Large intestine (tissue), 3 donors: Measurements from ENCODE around the gene DIDO1. TPM values are rescaled to one million over a fixed set of nuclear protein-coding genes. Genes with fewer than 3 reads are reported as not detected.
"Not testable (repeated sequence)": the region's sequence is repeated elsewhere in the genome, so short reads cannot be mapped to it uniquely, and the experiment has no call there.

Source experiments
- DNase-seq, 2 donors: peaks; one replicate each; pipeline versions ENCODE4 v3.0.0 to v3.0.0-alpha.2; 2013
- H3K27ac ChIP-seq: one replicate; pipeline ENCODE4 v1.5.1; 2013; ENCODE audit warnings: low read length
- H3K27me3 ChIP-seq: 2 replicates; pipeline ENCODE4 v1.6.1; 2013; ENCODE audit warnings: low read length; ENCODE audit not compliant: control insufficient read depth, insufficient read depth
- H3K36me3 ChIP-seq: 2 replicates; pipeline ENCODE4 v1.6.1; 2013; ENCODE audit warnings: low read length; ENCODE audit not compliant: control insufficient read depth, insufficient read depth
- H3K4me1 ChIP-seq: one replicate; pipeline ENCODE4 v1.6.1; 2013; ENCODE audit warnings: low read length; ENCODE audit not compliant: control insufficient read depth, insufficient read depth
- H3K4me3 ChIP-seq: one replicate; pipeline ENCODE4 v1.5.1; 2013; ENCODE audit warnings: low read length
- H3K9me3 ChIP-seq: one replicate; pipeline ENCODE4 v1.6.1; 2013; ENCODE audit warnings: mild to moderate bottlenecking, low read depth, low read length, moderate library complexity; ENCODE audit not compliant: control insufficient read depth
- WGBS: methylation state at CpG from one replicate; pipeline ENCODE4 v1.1.5; 2013; ENCODE audit warnings: low lambda C conversion rate; ENCODE audit not compliant: insufficient coverage; 5-methylcytosine and 5-hydroxymethylcytosine counted together
- polyA plus RNA-seq: library from polyadenylated mRNA; unstranded; fragments of 120-200 nt; gene quantifications from one replicate; pipeline ENCODE4 v1.2.1, GENCODE V29; 2013

DIDO1 gene
- polyA plus RNA-seq, 1 donor, result 51.6 TPM

DNA sequence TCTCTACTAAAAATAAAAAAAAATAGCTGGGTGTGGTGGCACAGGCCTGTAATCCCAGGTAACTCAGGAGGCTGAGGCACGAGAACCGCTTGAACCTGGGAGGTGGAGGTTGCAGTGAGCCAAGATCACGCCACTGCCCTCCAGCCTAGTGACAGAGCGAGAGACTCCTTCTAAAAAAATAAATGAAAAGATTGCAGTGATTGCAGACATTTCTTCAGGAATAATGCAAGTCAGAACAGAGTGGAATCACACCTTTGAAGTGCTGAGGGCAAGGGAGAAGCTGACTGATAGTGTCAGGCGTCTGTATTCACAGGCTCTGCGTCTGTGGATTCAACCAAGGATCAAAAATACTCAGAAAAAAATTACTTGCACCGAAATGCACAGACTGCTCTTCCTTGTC, 62.1 kb downstream of the DIDO1 start:
- no CpG with 5 or more reads among the region's 7 CpGs for WGBS
- H3K27ac ChIP-seq, result no peak overlapping the region

DNA sequence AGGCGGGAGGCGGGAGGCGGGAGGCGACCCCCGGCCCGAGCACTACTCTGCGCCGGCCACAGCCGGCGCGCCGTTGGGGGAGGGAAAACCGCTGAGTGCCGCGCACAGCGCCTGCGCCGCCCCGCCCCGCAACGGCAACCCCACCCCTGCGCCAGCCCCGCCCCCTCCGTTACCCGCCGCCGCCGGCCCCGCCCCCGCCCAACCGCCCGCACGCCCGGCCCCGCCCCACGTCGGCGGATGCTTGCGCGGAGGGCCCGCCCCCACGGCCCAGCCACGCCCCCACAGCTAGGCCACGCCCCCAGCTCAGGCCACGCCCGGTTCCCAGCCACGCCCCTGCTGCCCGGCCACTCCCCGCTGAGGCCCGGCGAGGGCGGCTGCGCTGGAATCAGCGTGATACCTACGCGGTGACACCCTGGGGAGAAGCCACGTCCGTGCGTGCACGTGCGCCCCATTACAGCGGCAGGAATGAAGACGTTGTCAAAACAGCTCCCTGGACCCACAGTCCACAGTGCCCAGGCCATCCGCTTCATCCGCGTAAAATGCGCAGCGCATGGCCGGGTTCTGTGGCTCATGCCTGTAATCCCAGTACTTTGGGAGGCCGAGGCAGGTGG, 64.5 kb downstream of the DIDO1 start, which contains the start of gene TCFL5:
TSS of gene TCFL5 (minus strand) at position 97 of the 611 bp plus-strand sequence. CDS start 152 bp downstream, outside the sequence.
- Histone ChIP-seq H3K9me3 (peaks cover 6% of the 10 kb centered on the region), H3K27me3 (peaks cover 15% of the 10 kb centered on the region), H3K27ac (peak within 1 kb of the TSS; percentile 17), H3K36me3 (peaks cover 3% of the 10 kb centered on the region), H3K4me3 (peak within 1 kb of the TSS; percentile 17), H3K4me1 (peaks cover 4% of the 10 kb centered on the region)
- WGBS, result no CpG with 5 or more reads among the region's 70 CpGs
- peak; percentile 85 to 90 for DNase-seq

More for the DNA sequence above, 62.1 kb downstream of the DIDO1 start:
- peaks cover 4% of the 10 kb centered on the region for H3K4me1 ChIP-seq
- no peak for DNase-seq
- H3K9me3 ChIP-seq, result peaks cover 6% of the 10 kb centered on the region
- H3K27me3 ChIP-seq, result peaks cover 13% of the 10 kb centered on the region
- H3K4me3 ChIP-seq, result no peak overlapping the region
- no peaks in the 10 kb centered on the region for H3K36me3 ChIP-seq

DNA sequence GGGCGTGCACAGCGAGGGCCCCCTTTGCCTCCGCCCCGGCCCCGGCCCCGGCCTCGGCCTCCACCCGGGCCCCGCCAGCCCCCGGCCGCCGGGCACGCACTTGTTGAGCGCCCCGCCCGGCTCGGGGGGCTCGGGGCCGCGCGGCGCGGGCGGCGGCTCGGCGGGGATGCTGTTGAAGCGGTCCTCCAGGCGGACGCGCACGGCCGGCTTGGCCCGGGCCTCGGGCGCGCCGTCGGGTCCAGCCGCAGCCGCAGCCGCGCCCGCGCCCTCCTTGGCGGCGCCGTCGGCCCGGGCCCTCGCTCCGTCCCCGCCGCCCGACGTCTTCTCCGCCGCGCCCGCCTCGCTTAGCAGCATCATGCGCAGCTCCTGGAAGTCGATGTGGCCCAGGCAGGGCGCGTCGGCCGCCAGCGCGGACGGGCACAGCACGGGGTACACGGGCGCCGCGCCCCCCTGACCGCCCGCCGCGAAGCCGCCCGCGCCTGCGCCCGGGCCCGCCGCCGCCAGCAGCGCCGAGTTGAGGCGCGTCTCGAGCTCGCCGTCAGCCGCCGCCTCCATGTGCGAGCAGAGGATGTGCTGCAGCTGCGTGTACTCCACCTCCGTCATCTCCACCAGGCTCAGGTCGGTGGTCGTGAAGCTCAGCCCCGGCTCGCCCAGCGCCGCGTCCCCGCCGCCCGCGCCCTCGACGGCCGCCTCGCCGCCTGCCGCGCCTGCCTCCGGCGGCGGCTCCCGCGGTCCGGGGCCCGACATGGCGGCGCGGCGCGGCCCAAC, 65.2 kb downstream of the DIDO1 start:
- DNase-seq, result peak in 1 of 2 donors; percentile 60
- H3K4me1 ChIP-seq, result peaks cover 4% of the 10 kb centered on the region
- no CpG with 5 or more reads among the region's 129 CpGs for WGBS
- peaks cover 6% of the 10 kb centered on the region for H3K9me3 ChIP-seq
- H3K4me3 ChIP-seq, result peak overlapping the region; percentile 13
- H3K27me3 ChIP-seq, result peaks cover 15% of the 10 kb centered on the region
- no peak overlapping the region for H3K27ac ChIP-seq
- H3K36me3 ChIP-seq, result peaks cover 5% of the 10 kb centered on the region

DNA sequence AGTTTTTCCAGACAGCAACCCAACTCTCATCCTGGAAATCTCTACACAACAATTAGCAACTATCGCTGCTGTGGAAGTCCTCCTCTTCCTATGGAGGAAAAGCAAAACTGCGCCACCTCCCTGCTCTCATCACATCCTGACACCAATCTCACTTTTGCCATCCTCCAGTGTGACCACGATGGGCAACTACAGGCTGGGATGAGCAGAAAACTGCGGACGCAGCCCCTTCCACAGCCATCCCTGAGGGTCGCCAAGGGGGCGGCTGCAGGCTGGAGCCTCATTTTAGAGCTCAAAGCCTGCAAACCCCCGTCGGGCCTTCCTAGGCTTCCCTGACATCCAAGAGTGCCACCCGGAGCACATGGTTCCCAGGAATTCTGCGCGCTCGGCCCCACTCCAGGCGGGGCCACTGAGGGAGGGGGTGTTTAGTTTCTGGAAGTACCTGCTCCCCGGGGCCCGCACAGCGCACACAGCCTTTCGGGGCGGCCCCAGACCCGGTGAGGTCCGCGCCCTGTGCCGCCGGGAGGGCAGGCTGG, 65.8 kb downstream of the DIDO1 start:
- peaks cover 5% of the 10 kb centered on the region for H3K36me3 ChIP-seq
- no peak overlapping the region for H3K27ac ChIP-seq
- DNase-seq, result no peak
- H3K4me3 ChIP-seq, result peak overlapping the region; percentile 17
- peaks cover 15% of the 10 kb centered on the region for H3K27me3 ChIP-seq
- WGBS, result no CpG with 5 or more reads among the region's 24 CpGs
- peaks cover 4% of the 10 kb centered on the region for H3K4me1 ChIP-seq
- peaks cover 6% of the 10 kb centered on the region for H3K9me3 ChIP-seq

DNA sequence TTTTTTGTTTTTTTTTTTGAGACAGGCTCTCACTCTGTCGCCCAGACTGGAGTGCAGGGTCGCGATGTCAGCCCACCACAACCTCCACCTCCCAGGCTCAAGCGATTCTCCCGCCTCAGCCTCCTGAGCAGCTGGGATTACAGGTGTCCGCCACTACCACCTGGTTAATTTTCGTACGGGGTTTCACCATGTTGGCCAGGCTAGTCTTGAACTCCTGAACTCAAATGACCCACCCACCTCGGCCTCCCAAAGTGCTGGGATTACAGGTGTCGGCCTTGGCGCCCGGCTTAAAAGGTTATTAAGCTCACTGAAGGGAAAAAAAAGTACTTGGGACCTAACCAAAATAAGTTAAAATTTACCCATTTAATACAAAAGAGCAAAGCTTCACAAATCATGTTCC, 66.6 kb downstream of the DIDO1 start:
- H3K27ac ChIP-seq, result no peak overlapping the region
- WGBS, result no CpG with 5 or more reads among the region's 12 CpGs
- H3K9me3 ChIP-seq, result peaks cover 6% of the 10 kb centered on the region
- H3K27me3 ChIP-seq, result peaks cover 15% of the 10 kb centered on the region
- H3K4me1 ChIP-seq, result peaks cover 4% of the 10 kb centered on the region
- H3K36me3 ChIP-seq, result peaks cover 7% of the 10 kb centered on the region
- DNase-seq, result no peak
- H3K4me3 ChIP-seq, result no peak overlapping the region

DNA sequence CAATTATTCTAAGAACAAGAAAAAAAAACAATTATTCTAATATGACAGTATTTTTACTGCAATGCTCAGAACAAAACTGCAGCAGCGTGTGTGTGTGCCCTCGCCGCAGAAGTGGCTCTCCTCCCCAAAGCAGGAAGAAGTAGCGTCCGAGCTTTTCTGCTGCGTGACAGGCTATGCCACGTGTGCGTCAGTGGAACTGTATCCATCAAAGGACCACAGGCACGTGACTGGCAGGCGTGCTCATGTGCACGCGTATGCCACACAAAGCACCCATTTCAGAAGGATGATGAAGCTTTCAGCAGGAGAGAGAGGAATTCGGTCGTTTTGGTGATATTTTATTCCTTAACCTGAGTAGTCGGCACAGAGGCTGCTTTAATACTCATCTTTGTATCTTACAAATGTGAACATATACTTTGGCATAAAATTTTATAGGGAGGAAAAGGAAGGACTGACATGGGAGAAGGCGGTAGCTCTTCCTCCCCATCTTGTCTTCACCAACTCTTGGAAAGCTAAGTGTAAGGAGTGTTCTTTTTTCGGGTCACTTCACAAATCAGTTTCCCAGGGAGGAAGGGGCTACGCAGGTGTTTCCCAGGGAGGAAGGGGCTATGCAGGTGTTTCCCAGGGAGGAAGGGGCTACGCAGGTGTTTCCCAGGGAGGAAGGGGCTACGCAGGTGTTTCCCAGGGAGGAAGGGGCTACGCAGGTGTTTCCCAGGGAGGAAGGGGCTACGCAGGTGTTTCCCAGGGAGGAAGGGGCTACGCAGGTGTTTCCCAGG, 68.1 kb downstream of the DIDO1 start:
- Histone ChIP-seq H3K4me1 (peaks cover 4% of the 10 kb centered on the region), H3K36me3 (peaks cover 15% of the 10 kb centered on the region), H3K27me3 (peaks cover 15% of the 10 kb centered on the region), H3K27ac (no peak overlapping the region), H3K9me3 (peaks cover 3% of the 10 kb centered on the region), H3K4me3 (no peak overlapping the region)
- no peak for DNase-seq
- WGBS, result 83% methylated on average over 1 of the region's 23 CpGs

DNA sequence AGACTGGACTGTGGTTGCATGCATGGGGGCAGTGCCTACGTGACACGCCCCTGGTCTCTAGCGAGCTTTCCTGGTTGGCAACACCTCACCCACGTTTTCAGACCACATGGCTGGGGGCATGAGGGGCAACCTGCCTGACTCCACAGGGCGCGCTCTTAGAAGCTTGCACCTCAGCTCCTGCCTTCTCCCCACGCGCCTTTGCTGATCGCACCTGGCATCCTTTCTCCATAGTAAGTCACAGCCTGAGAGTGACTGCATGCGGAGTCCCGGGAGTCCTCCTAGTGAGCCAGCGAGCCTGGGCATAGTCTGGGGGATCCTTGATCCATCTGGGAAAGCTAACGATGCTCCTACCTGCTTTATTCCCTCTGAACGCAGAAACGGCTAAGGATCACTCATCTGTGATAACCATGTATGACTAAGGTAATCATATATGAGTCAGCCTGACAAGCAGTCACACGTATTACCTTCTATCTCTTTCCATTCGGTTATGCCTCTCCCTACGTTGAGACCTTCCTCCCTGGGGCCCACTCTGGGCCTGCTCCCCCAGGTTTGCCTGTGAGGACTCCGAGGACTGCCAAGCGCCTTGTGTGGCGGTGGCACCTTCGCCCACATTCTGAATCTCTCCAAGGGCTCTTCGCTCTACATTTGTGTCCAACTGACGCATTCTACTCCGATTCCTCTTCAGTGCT, 69.2 kb downstream of the DIDO1 start:
- peaks cover 3% of the 10 kb centered on the region for H3K9me3 ChIP-seq
- H3K27ac ChIP-seq, result no peak overlapping the region
- H3K4me1 ChIP-seq, result peaks cover 4% of the 10 kb centered on the region
- no CpG with 5 or more reads among the region's 25 CpGs for WGBS
- H3K4me3 ChIP-seq, result no peak overlapping the region
- H3K36me3 ChIP-seq, result peaks cover 21% of the 10 kb centered on the region
- H3K27me3 ChIP-seq, result peaks cover 15% of the 10 kb centered on the region
- DNase-seq, result no peak

DNA sequence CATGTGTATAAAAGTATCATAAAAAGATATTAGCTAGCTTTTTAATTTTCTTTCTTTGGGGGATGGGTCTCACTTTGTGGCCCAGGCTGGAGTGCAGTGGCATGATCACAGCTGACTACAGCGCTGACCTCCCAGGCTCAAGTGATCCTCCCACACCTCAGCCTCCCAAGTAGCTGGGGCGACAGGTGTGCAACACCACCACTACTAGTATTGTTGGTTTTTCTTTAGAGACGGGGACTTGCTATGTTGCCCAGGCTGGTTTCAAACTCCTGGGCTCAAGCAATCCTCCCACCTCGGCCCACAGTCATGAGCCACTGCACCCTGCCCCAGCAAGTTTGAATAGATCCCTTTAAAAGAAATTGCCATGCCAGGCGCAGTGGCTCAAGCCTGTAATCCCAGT, 71.2 kb downstream of the DIDO1 start:
- Histone ChIP-seq H3K27ac (no peak overlapping the region), H3K27me3 (peaks cover 9% of the 10 kb centered on the region), H3K4me3 (no peak overlapping the region), H3K36me3 (peaks cover 21% of the 10 kb centered on the region), H3K4me1 (no peaks in the 10 kb centered on the region), H3K9me3 (no peaks in the 10 kb centered on the region)
- DNase-seq, result no peak
- WGBS, result no CpG with 5 or more reads among the region's 5 CpGs

DNA sequence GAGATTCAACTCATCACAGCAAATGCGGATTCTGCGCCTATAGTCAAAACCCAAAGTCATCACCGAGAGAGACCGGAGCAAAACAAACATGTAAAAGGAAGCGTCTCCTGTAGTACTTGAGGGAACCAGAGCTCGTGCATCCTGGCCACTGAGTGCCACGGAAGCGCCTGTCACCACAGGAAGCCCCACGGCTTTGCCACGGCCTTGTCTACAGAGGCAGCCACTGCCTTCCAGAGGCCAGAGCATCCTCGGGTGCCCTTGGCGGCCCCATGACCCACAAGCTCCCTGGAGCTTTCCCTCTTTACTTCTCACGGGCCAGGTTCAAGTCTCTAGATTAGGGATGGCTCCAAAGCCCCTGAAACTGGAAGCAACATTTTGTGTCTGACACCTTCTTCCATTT, 72.2 kb downstream of the DIDO1 start:
- Histone ChIP-seq H3K27me3 (peaks cover 1% of the 10 kb centered on the region), H3K9me3 (no peaks in the 10 kb centered on the region), H3K27ac (no peak overlapping the region), H3K4me1 (no peaks in the 10 kb centered on the region), H3K36me3 (peaks cover 21% of the 10 kb centered on the region), H3K4me3 (no peak overlapping the region)
- no peak for DNase-seq
- no CpG with 5 or more reads among the region's 13 CpGs for WGBS

DNA sequence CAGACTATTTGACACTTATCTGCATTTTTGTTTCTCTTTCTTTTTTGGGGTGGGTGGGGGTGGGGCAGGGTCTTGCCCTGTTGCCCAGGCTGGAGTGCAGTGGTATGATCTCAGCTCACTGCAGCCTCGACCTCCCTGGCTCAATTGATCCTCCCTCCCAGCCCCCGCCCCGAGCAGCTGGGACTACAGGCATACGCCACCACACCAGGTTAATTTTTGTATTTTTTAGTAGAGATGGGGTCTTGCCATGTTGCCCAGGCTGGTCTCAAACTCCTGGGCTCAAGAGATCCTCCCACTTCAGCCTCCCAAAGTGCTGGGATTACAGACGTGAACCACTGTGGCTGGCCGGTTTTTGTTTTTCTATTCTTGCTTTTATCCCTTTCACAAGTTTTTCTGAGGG, 73.0 kb downstream of the DIDO1 start:
- peaks cover 21% of the 10 kb centered on the region for H3K36me3 ChIP-seq
- H3K27ac ChIP-seq, H3K27me3 ChIP-seq, DNase-seq, H3K4me1 ChIP-seq, H3K4me3 ChIP-seq, H3K9me3 ChIP-seq: not testable (repeated sequence)
- 100% methylated on average over 1 of the region's 6 CpGs for whole genome bisulfite sequencing
